Adrenal gland (tissue), 12 donors: ENCODE measurements around the gene SLC45A3. TPM values are rescaled to one million over a fixed set of nuclear protein-coding genes. Genes with fewer than 3 reads are reported as not detected.

Experiments used
- DNase-seq, 7 donors: peaks; one replicate each; pipeline ENCODE4 v3.0.0-alpha.2; 2019 to 2020
- H3K27ac ChIP-seq, 5 donors: fragments of 200-600 bp; sonication (generic) in 4 of 5; 1 replicate in 3 of 5; 2 replicates in 2 of 5; pipeline versions ENCODE4 v1.5.1 to v1.8.0; 2016 to 2020; ENCODE audit warnings: mild to moderate bottlenecking in 1 of 5
- H3K27me3 ChIP-seq: fragments of 200-600 bp; 2 replicates; pipeline ENCODE4 v1.8.0; 2021
- H3K36me3 ChIP-seq, 2 donors: fragments of 200-600 bp; replicated peaks in 1 of 2; 1 replicate in 1 of 2; 2 replicates in 1 of 2; pipeline versions ENCODE4 v1.5.1 to v1.8.0; 2018 to 2022
- H3K4me1 ChIP-seq, 2 donors: fragments of 200-600 bp; replicated peaks in 1 of 2; 1 replicate in 1 of 2; 2 replicates in 1 of 2; pipeline versions ENCODE4 v1.5.1 to v1.8.0; 2018 to 2021
- H3K4me3 ChIP-seq, 4 donors: fragments of 200-600 bp; sonication (generic) in 3 of 4; one replicate each; pipeline ENCODE4 v1.5.1; 2016 to 2018
- H3K9me3 ChIP-seq, 3 donors: fragments of 200-600 bp; sonication (generic) in 1 of 3; replicated peaks in 1 of 3; 1 replicate in 2 of 3; 2 replicates in 1 of 3; pipeline versions ENCODE4 v1.5.1 to v1.8.0; 2016 to 2021
- CTCF ChIP-seq, 6 experiments: fragments of 450-650 bp in 4 of 6; fragments of 200-600 bp in 2 of 6; sonication (generic) in 1 of 6; IDR thresholded peaks; 1 replicate in 5 of 6; 2 replicates in 1 of 6; pipeline versions ENCODE4 v1.5.1 to v1.8.0; 2016 to 2021; ENCODE audit warnings: antibody characterized with exemption in 6 of 6, mild to moderate bottlenecking in 2 of 6, moderate library complexity in 1 of 6
- POLR2A ChIP-seq, 2 donors: fragments of 450-650 bp; IDR thresholded peaks; one replicate each; pipeline ENCODE4 v1.6.1; 2017; ENCODE audit warnings: antibody characterized with exemption in 2 of 2, mild to moderate bottlenecking in 2 of 2, moderate library complexity in 1 of 2
- WGBS, 4 donors: extraction: QIAGEN DNeasy Blood & Tissue Kit in 2 of 4; methylation state at CpG; one replicate each; pipeline versions ENCODE4 v1.1.5 to v1.1.7; 2013 to 2017; 5-methylcytosine and 5-hydroxymethylcytosine counted together
- intact Hi-C, 2 donors: fragments of 100-400 bp; cut with DNase I; formaldehyde crosslinking; loops; one replicate each; pipeline versions ENCODE4 v1.14.1 to v1.15.0; 2022 to 2023
- polyA plus RNA-seq, 3 donors: library from polyadenylated mRNA; stranded (reverse); fragments of 200-250 nt in 2 of 3; fragments of 350-450 nt in 1 of 3; fragmentation: Illumina TruSeq in 1 of 3; extraction: RNeasy Lipid Tissue Mini Kit (QIAGEN cat#74804) in 1 of 3; gene quantifications; one replicate each; pipeline ENCODE4 v1.2.3, GENCODE V29; 2013 to 2014
- total RNA-seq, 9 donors: library from RNA; depleted of rRNA in 4 of 9; stranded (reverse); fragments of >200 nt in 4 of 9; fragments of 120-200 nt in 1 of 9; fragmentation: NEBNext Ultra II Directional in 1 of 9; extraction: Animal tissue kit (Norgen Biotek cat#: 25700) in 1 of 9; gene quantifications; one replicate each; pipeline versions ENCODE4 v1.1.0 to v1.2.4, GENCODE V29; 2013 to 2023
- donor health status: healthy with polysubstance abuse.
- donor health status: Bipolar disorder and iron deficiency.
- donor health status: DM: yes; HTN: yes; CAD: no.
- donor health status: DM: no; HTN: no; CAD: no.
- donor health status: DM: no; HTN: no; CAD: no.
- donor health status: DM: yes; HTN: yes; CAD: no.

Gene SLC45A3
- total and polyA plus RNA-seq, 12 donors: 4.7 to 27.9 (median 8.9) TPM

- no peak for DNase-seq
- Histone ChIP-seq H3K9me3 (no peaks in the 10 kb centered on the region), H3K27ac (no peak overlapping the region), H3K4me3 (no peak overlapping the region), H3K4me1 (peaks cover 16 to 17% of the 10 kb centered on the region in 2 donors), H3K27me3 (no peaks in the 10 kb centered on the region), H3K36me3 (no peaks in the 10 kb centered on the region)
- 87 to 98% (median 93%) methylated on average over 4 of the region's 4 CpGs for WGBS, 4 donors
- intact Hi-C loops: no loop called here
- TF ChIP-seq POLR2A (IDR thresholded peaks at IDR 0.05) (no peak), CTCF (IDR thresholded peaks at IDR 0.05) (no peak)
Measured at GRCh38 chr1:205675247-205675646, 5.1 kb downstream of the SLC45A3 start.

GRCh38 chr1:205672970-205673369 lies 7.3 kb downstream of the SLC45A3 start:
- peaks cover 2 to 11% of the 10 kb centered on the region in 2 donors for H3K4me1 ChIP-seq
- no peak overlapping the region for H3K27ac ChIP-seq
- WGBS, 4 donors: 79 to 83% (median 81%) methylated on average over 4 of the region's 4 CpGs
- H3K9me3 ChIP-seq: no peaks in the 10 kb centered on the region
- no peaks in the 10 kb centered on the region for H3K27me3 ChIP-seq
- no peaks in the 10 kb centered on the region for H3K36me3 ChIP-seq
- TF ChIP-seq CTCF (IDR thresholded peaks at IDR 0.05) (no peak), POLR2A (IDR thresholded peaks at IDR 0.05) (no peak)
- intact Hi-C loops: no loop called here
- H3K4me3 ChIP-seq: no peak overlapping the region
- no peak for DNase-seq

- Histone ChIP-seq H3K27ac (no peak overlapping the region), H3K4me3 (no peak overlapping the region), H3K9me3 (no peaks in the 10 kb centered on the region), H3K4me1 (peaks cover 0 to 10% of the 10 kb centered on the region in 2 donors), H3K36me3 (no peaks in the 10 kb centered on the region), H3K27me3 (no peaks in the 10 kb centered on the region)
- no peak for DNase-seq
- TF ChIP-seq CTCF (IDR thresholded peaks at IDR 0.05): no peak
- intact Hi-C loops: no loop called here
- 78 to 83% (median 79%) methylated on average over 11 of the region's 11 CpGs for WGBS, 4 donors
Measured at GRCh38 chr1:205672395-205672889, 7.9 kb downstream of the SLC45A3 start.

- DNase-seq: no peak
- 78 to 95% (median 81%) methylated on average over 9 to 13 of the region's 13 CpGs for WGBS, 4 donors
- H3K9me3 ChIP-seq: no peaks in the 10 kb centered on the region
- TF ChIP-seq CTCF (IDR thresholded peaks at IDR 0.05): no peak
- TF ChIP-seq POLR2A (IDR thresholded peaks at IDR 0.05): no peak
- no peak overlapping the region for H3K27ac ChIP-seq
- H3K27me3 ChIP-seq: no peaks in the 10 kb centered on the region
- no peak overlapping the region for H3K4me3 ChIP-seq
- H3K4me1 ChIP-seq: peaks cover 0 to 10% of the 10 kb centered on the region in 2 donors
- no peaks in the 10 kb centered on the region for H3K36me3 ChIP-seq
- intact Hi-C loops: no loop called here
Measured at GRCh38 chr1:205670611-205671430, 9.5 kb downstream of the SLC45A3 start.
